Stimulated activated CD8-positive, alpha-beta memory T cell treated with anti-CD3 and anti-CD28 coated beads, Interleukin-15, amount 100 ng/mL, for 24 hours (primary cell): ENCODE measurements around the gene IGFBP5.

Experiments
- DNase-seq: peaks from one replicate; pipeline ENCODE4 v3.0.0-alpha.2; 2020; ENCODE audit warnings: low read depth

IGFBP5 gene

GRCh38 chr2:216713691-216714336 is 18.5 kb upstream of the IGFBP5 start:
- DNase-seq = no peak

GRCh38 chr2:216711348-216711747 is 16.0 kb upstream of the IGFBP5 start:
- no peak for DNase-seq

- no peak for DNase-seq
Measured at GRCh38 chr2:216710551-216711301, 15.4 kb upstream of the IGFBP5 start.

GRCh38 chr2:216702756-216703155 is 7.4 kb upstream of the IGFBP5 start:
- no peak for DNase-seq

- DNase-seq = no peak
Measured at GRCh38 chr2:216701544-216701943, 6.2 kb upstream of the IGFBP5 start.

- no peak for DNase-seq
Measured at GRCh38 chr2:216700781-216701180, 5.4 kb upstream of the IGFBP5 start.

- DNase-seq = no peak
Measured at GRCh38 chr2:216700088-216700567, 4.8 kb upstream of the IGFBP5 start.

- no peak for DNase-seq
Measured at GRCh38 chr2:216698895-216699294, 3.5 kb upstream of the IGFBP5 start.

- no peak for DNase-seq
Measured at GRCh38 chr2:216698293-216698692, 2.9 kb upstream of the IGFBP5 start.

- DNase-seq = no peak
Measured at GRCh38 chr2:216696751-216697560, 1.6 kb upstream of the IGFBP5 start.

- no peak for DNase-seq
Measured at GRCh38 chr2:216696321-216696720, 972 bp upstream of the IGFBP5 start.

- DNase-seq = no peak
Measured at GRCh38 chr2:216694826-216695217, 527 bp downstream of the IGFBP5 start.

- no peak for DNase-seq
Measured at GRCh38 chr2:216694082-216694825, 1.1 kb downstream of the IGFBP5 start.

- no peak for DNase-seq
Measured at GRCh38 chr2:216693414-216694080, 1.8 kb downstream of the IGFBP5 start.

- peak; percentile 40 for DNase-seq
Measured at GRCh38 chr2:216692636-216693413, 2.5 kb downstream of the IGFBP5 start.

GRCh38 chr2:216690853-216691741 is 4.3 kb downstream of the IGFBP5 start:
- no peak for DNase-seq

GRCh38 chr2:216690456-216690852 is 4.9 kb downstream of the IGFBP5 start:
- no peak for DNase-seq

GRCh38 chr2:216689397-216689796 is 6.0 kb downstream of the IGFBP5 start:
- no peak for DNase-seq

- no peak for DNase-seq
Measured at GRCh38 chr2:216688731-216689340, 6.5 kb downstream of the IGFBP5 start.
